DOHH2 (cell line): Measurements from ENCODE around the gene ACTG1.

Experiments
- H3F3A ChIP-seq: fragments of 200-600 bp; sonication (generic), shearing (Covaris generic); 2 replicates; pipeline ENCODE4 v1.6.0; 2016; ENCODE audit warnings: antibody characterized with exemption, mild to moderate bottlenecking; ENCODE audit not compliant: control insufficient read depth, insufficient read depth
- H3K27ac ChIP-seq: fragments of 200-600 bp; sonication (generic); 2 replicates; pipeline ENCODE4 v1.5.1; 2014; ENCODE audit warnings: low read depth, mild to moderate bottlenecking, low read length, moderate library complexity
- H3K27me3 ChIP-seq: fragments of 200-600 bp; sonication (generic); 2 replicates; pipeline ENCODE4 v1.6.1; 2014; ENCODE audit warnings: mild to moderate bottlenecking, low read length, mixed read lengths; ENCODE audit not compliant: control insufficient read depth
- H3K36me3 ChIP-seq: fragments of 200-600 bp; sonication (generic); 2 replicates; pipeline ENCODE4 v1.6.1; 2014; ENCODE audit warnings: mild to moderate bottlenecking, low read length, moderate library complexity, mixed read lengths; ENCODE audit not compliant: control insufficient read depth
- H3K4me1 ChIP-seq: fragments of 200-600 bp; sonication (generic); 2 replicates; pipeline ENCODE4 v1.6.1; 2014; ENCODE audit warnings: mild to moderate bottlenecking, low read length, mixed read lengths; ENCODE audit not compliant: control insufficient read depth
- H3K4me2 ChIP-seq: fragments of 200-600 bp; sonication (generic); 2 replicates; pipeline ENCODE4 v1.6.0; 2014; ENCODE audit warnings: mild to moderate bottlenecking, low read length, moderate library complexity
- H3K4me3 ChIP-seq: fragments of 200-600 bp; sonication (generic); 2 replicates; pipeline ENCODE4 v1.5.1; 2014; ENCODE audit warnings: mild to moderate bottlenecking, low read length, mixed read lengths
- H3K79me2 ChIP-seq: fragments of 200-600 bp; sonication (generic); 2 replicates; pipeline ENCODE4 v1.6.1; 2014; ENCODE audit warnings: mild to moderate bottlenecking, low read length, mixed read lengths; ENCODE audit not compliant: control insufficient read depth
- H3K9me2 ChIP-seq: fragments of 200-600 bp; sonication (generic); replicated peaks from 2 replicates; pipeline ENCODE4 v1.6.1; 2014; ENCODE audit warnings: mild to moderate bottlenecking, low read length, mixed read lengths; ENCODE audit not compliant: control insufficient read depth
- H3K9me3 ChIP-seq: fragments of 200-600 bp; sonication (generic); 2 replicates; pipeline ENCODE4 v1.6.1; 2014; ENCODE audit warnings: antibody characterized with exemption, low read length, mixed read lengths; ENCODE audit not compliant: control insufficient read depth, insufficient read depth
- H4K20me1 ChIP-seq: fragments of 200-600 bp; sonication (generic); 2 replicates; pipeline ENCODE4 v1.6.0; 2014; ENCODE audit warnings: low read depth, mild to moderate bottlenecking, antibody characterized with exemption, low read length, moderate library complexity; ENCODE audit not compliant: control insufficient read depth, insufficient read depth
- EZH2phosphoT487 ChIP-seq: fragments of 200-600 bp; sonication (generic); IDR thresholded peaks from 2 replicates; pipeline ENCODE4 v1.6.1; 2017; ENCODE audit warnings: borderline replicate concordance, mild to moderate bottlenecking, antibody characterized with exemption, low read length, moderate library complexity, mixed read lengths
- TF ChIP-seq, protein P1 (sequence below): fragments of 200-600 bp; sonication (generic); IDR thresholded peaks from one replicate; pipeline ENCODE4 v1.5.1; 2014; ENCODE audit warnings: antibody characterized with exemption, mild to moderate bottlenecking, low read depth, low read length; ENCODE audit not compliant: poor library complexity, severe bottlenecking

ACTG1 gene

GRCh38 chr17:81556175-81556691 lies 43.6 kb upstream of the ACTG1 start:
- Histone ChIP-seq H3F3A (peaks cover 8% of the 10 kb centered on the region), H3K4me2 (no peak overlapping the region), H3K4me3 (no peak overlapping the region), H3K4me1 (peaks cover 25% of the 10 kb centered on the region), H3K36me3 (peaks cover 32% of the 10 kb centered on the region), H3K79me2 (peaks cover 9% of the 10 kb centered on the region), H3K9me2 (no peaks in the 10 kb centered on the region), H3K27me3 (no peaks in the 10 kb centered on the region), H3K9me3 (no peaks in the 10 kb centered on the region), H3K27ac (no peak overlapping the region), H4K20me1 (0 out of 2 replicates have a peak, but pooled peaks cover under 1% of the 10 kb centered on the region)
- TF ChIP-seq, protein P1, sequence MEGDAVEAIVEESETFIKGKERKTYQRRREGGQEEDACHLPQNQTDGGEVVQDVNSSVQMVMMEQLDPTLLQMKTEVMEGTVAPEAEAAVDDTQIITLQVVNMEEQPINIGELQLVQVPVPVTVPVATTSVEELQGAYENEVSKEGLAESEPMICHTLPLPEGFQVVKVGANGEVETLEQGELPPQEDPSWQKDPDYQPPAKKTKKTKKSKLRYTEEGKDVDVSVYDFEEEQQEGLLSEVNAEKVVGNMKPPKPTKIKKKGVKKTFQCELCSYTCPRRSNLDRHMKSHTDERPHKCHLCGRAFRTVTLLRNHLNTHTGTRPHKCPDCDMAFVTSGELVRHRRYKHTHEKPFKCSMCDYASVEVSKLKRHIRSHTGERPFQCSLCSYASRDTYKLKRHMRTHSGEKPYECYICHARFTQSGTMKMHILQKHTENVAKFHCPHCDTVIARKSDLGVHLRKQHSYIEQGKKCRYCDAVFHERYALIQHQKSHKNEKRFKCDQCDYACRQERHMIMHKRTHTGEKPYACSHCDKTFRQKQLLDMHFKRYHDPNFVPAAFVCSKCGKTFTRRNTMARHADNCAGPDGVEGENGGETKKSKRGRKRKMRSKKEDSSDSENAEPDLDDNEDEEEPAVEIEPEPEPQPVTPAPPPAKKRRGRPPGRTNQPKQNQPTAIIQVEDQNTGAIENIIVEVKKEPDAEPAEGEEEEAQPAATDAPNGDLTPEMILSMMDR, result no peak
- no peak for TF ChIP-seq EZH2phosphoT487

DNA sequence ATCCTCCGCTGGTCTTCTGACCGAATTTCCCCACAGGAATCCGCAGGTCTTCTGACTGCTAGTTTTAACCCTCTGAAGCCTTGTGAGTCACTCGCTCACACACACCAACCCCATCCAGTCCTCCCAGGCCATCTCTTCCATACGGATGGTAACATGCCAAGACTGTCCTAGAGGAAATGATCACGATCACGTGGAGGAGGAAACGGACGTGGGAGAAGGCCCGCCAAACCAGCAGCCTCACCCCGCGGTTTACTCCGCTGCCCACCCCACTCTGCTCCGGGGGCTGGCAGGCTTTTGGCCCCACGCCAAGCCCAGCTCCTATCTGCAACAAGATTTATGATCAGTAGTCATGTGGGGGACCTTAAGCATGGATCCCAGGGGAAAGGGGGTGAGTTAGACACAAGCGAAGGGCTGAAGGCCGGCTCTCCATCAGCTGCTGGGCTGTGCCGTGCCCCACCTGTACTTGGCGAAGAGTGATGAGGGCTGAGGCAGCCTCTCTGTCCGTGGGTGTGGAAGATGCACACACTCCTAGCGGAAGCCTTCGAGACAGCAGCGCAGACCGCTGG lies 41.1 kb upstream of the ACTG1 start:
- no peaks in the 10 kb centered on the region for H3K27me3 ChIP-seq
- peaks cover 32% of the 10 kb centered on the region for H3K79me2 ChIP-seq
- H3K9me2 ChIP-seq, result no peaks in the 10 kb centered on the region
- peak overlapping the region; percentile 99 for H3K4me2 ChIP-seq
- TF ChIP-seq, protein P1, result peak; percentile 5
- TF ChIP-seq EZH2phosphoT487, result no peak
- H3K4me3 ChIP-seq, result peak overlapping the region; percentile 93
- peaks cover 29% of the 10 kb centered on the region for H3K4me1 ChIP-seq
- peaks cover 7% of the 10 kb centered on the region for H3F3A ChIP-seq
- no peaks in the 10 kb centered on the region for H3K9me3 ChIP-seq
- peaks cover 44% of the 10 kb centered on the region for H3K36me3 ChIP-seq
- H3K27ac ChIP-seq, result peak overlapping the region; percentile 73
- H4K20me1 ChIP-seq, result 0 out of 2 replicates have a peak, but pooled peaks cover 5% of the 10 kb centered on the region

- Histone ChIP-seq H3F3A (peaks cover 7% of the 10 kb centered on the region), H3K4me1 (peaks cover 29% of the 10 kb centered on the region), H3K79me2 (peaks cover 32% of the 10 kb centered on the region), H3K27ac (peak overlapping the region; percentile 73), H3K4me2 (peak overlapping the region; percentile 99), H4K20me1 (0 out of 2 replicates have a peak, but pooled peaks cover 5% of the 10 kb centered on the region), H3K4me3 (peak overlapping the region; percentile 93), H3K27me3 (no peaks in the 10 kb centered on the region), H3K9me3 (no peaks in the 10 kb centered on the region), H3K9me2 (no peaks in the 10 kb centered on the region), H3K36me3 (peaks cover 39% of the 10 kb centered on the region)
- TF ChIP-seq, protein P1, result peak; percentile 38
- TF ChIP-seq EZH2phosphoT487, result no peak
These were observed 40.5 kb upstream of the ACTG1 start for GRCh38 chr17:81553018-81553615.
